Adrenal gland (tissue), 5 donors: Measurements from ENCODE around the gene SYNDIG1.

Source experiments
- POLR2A ChIP-seq, 2 donors: fragments of 450-650 bp; IDR thresholded peaks; one replicate each; pipeline ENCODE4 v1.6.1; 2017; ENCODE audit warnings: antibody characterized with exemption in 2 of 2, mild to moderate bottlenecking in 2 of 2, moderate library complexity in 1 of 2
- TF ChIP-seq, protein P1 (sequence below), 6 experiments: fragments of 450-650 bp in 4 of 6; fragments of 200-600 bp in 2 of 6; sonication (generic) in 1 of 6; IDR thresholded peaks; 1 replicate in 5 of 6; 2 replicates in 1 of 6; pipeline versions ENCODE4 v1.5.1 to v1.8.0; 2016 to 2021; ENCODE audit warnings: antibody characterized with exemption in 6 of 6, mild to moderate bottlenecking in 2 of 6, moderate library complexity in 1 of 6
- donor health status: DM: no; HTN: no; CAD: no.

DNA sequence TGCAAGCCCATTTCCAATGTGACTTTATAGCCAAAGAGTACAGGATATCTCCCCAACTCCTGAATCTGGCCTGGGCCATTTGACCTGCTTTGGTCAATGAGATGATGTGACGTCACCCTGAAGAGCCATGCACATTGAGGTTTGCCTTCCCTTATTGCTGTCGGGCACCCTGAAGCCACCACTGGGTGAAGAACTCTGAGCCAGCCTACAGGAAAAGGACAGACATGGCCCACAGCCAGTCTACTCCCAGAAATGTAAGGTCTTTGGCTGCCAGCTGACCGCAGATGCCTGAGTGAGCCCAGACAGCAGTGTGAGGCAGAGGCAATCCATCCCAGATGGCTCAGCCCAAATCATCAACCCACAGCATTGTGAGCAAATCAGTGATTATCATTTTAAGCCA lies 3.7 kb upstream of the SYNDIG1 start:
- TF ChIP-seq, protein P1, sequence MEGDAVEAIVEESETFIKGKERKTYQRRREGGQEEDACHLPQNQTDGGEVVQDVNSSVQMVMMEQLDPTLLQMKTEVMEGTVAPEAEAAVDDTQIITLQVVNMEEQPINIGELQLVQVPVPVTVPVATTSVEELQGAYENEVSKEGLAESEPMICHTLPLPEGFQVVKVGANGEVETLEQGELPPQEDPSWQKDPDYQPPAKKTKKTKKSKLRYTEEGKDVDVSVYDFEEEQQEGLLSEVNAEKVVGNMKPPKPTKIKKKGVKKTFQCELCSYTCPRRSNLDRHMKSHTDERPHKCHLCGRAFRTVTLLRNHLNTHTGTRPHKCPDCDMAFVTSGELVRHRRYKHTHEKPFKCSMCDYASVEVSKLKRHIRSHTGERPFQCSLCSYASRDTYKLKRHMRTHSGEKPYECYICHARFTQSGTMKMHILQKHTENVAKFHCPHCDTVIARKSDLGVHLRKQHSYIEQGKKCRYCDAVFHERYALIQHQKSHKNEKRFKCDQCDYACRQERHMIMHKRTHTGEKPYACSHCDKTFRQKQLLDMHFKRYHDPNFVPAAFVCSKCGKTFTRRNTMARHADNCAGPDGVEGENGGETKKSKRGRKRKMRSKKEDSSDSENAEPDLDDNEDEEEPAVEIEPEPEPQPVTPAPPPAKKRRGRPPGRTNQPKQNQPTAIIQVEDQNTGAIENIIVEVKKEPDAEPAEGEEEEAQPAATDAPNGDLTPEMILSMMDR (IDR thresholded peaks at IDR 0.05): no peak
- TF ChIP-seq POLR2A (IDR thresholded peaks at IDR 0.05): no peak
